SKM-1 (cell line): ENCODE data around the gene SKI.

Source experiments
- DNase-seq: peaks from one replicate; lab custom pipeline; 2025; ENCODE audit not compliant: unreplicated experiment; lab: John Stamatoyannopoulos, UW

The SKI gene

GRCh38 chr1:2304921-2305681, 77.0 kb downstream of the SKI start:
- DNase-seq: no peak

GRCh38 chr1:2306151-2306978, 78.2 kb downstream of the SKI start:
- DNase-seq: no peak

GRCh38 chr1:2307064-2307605, 79.0 kb downstream of the SKI start:
- no peak for DNase-seq

- DNase-seq: no peak
Measured at GRCh38 chr1:2307972-2308371, 79.9 kb downstream of the SKI start.

GRCh38 chr1:2308844-2309243, 80.7 kb downstream of the SKI start:
- no peak for DNase-seq

- no peak for DNase-seq
Measured at GRCh38 chr1:2310332-2311183, 82.4 kb downstream of the SKI start.

GRCh38 chr1:2311184-2312032, 83.3 kb downstream of the SKI start:
- peak; percentile 7 for DNase-seq

- DNase-seq: no peak
Measured at GRCh38 chr1:2312160-2312514, 84.0 kb downstream of the SKI start.

GRCh38 chr1:2312515-2313301, 84.6 kb downstream of the SKI start:
- no peak for DNase-seq

GRCh38 chr1:2313651-2314261, 85.6 kb downstream of the SKI start:
- no peak for DNase-seq

GRCh38 chr1:2314273-2314802, 86.2 kb downstream of the SKI start:
- DNase-seq: no peak

GRCh38 chr1:2314803-2315673, 86.9 kb downstream of the SKI start:
- DNase-seq: no peak

GRCh38 chr1:2315674-2316450, 87.7 kb downstream of the SKI start:
- no peak for DNase-seq

GRCh38 chr1:2316451-2316961, 88.4 kb downstream of the SKI start:
- DNase-seq: no peak

- DNase-seq: no peak
Measured at GRCh38 chr1:2317230-2318065, 89.3 kb downstream of the SKI start.
